ENCODE measurements around the gene C1orf122. TPM values are rescaled to one million over a fixed set of nuclear protein-coding genes. Genes with fewer than 3 reads are reported as not detected.

The C1orf122 gene
- total RNA-seq, 1 donor from 2014 or later, result 9.4 TPM

- H3K27ac ChIP-seq (ENCODE audit: low read depth, low read length), result no peak overlapping the region
- H3K4me3 ChIP-seq (ENCODE audit: low read length in 3 of 3), result no peak overlapping the region
- no peaks in the 10 kb centered on the region for H3K4me1 ChIP-seq (ENCODE audit: control insufficient read depth in 3 of 3, insufficient read depth in 3 of 3, low read length in 3 of 3)
- no peaks in the 10 kb centered on the region for H3K27me3 ChIP-seq (ENCODE audit: control insufficient read depth in 3 of 3, insufficient read depth in 3 of 3, low read length in 3 of 3)
- H3K9me3 ChIP-seq (ENCODE audit: control insufficient read depth in 3 of 3, low read length in 3 of 3), result no peaks in the 10 kb centered on the region
- no peak overlapping the region for H3K9ac ChIP-seq (ENCODE audit: low read depth in 1 of 3, low read length in 3 of 3)
- H3K36me3 ChIP-seq (ENCODE audit: control insufficient read depth in 3 of 3, insufficient read depth in 3 of 3, low read length in 3 of 3), result peaks cover 20 to 26% (median 22%) of the 10 kb centered on the region in 3 donors
Measured at GRCh38 chr1:37841652-37842051, 34.1 kb downstream of the C1orf122 start.

DNA sequence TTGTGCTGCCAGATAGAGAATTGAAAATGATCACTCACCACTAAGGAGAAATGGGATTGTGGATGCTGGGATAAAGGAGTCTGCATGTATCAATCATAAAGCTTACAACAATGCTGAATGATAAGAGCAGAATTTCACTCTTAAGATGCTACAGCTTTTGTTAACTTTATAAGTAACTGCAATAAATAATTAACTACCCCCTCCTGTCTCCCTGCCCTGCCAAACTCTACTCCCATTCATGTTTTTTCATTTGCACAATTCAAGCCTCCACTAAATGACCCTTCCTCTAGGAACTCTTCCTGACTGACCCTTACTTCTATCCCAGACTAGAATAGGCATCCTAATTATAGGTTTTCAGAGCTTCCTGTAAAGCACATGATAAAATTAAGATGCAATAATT, 36.9 kb downstream of the C1orf122 start:
- peaks cover 5 to 9% (median 7%) of the 10 kb centered on the region in 3 donors for H3K36me3 ChIP-seq (ENCODE audit: control insufficient read depth in 3 of 3, insufficient read depth in 3 of 3, low read length in 3 of 3)
- no peak overlapping the region for H3K9ac ChIP-seq (ENCODE audit: low read depth in 1 of 3, low read length in 3 of 3)
- H3K27ac ChIP-seq (ENCODE audit: low read depth, low read length), result no peak overlapping the region
- H3K4me1 ChIP-seq (ENCODE audit: control insufficient read depth in 3 of 3, insufficient read depth in 3 of 3, low read length in 3 of 3), result no peaks in the 10 kb centered on the region
- no peaks in the 10 kb centered on the region for H3K9me3 ChIP-seq (ENCODE audit: control insufficient read depth in 3 of 3, low read length in 3 of 3)
- H3K27me3 ChIP-seq (ENCODE audit: control insufficient read depth in 3 of 3, insufficient read depth in 3 of 3, low read length in 3 of 3), result no peaks in the 10 kb centered on the region
- H3K4me3 ChIP-seq (ENCODE audit: low read length in 3 of 3), result no peak overlapping the region

- no peak overlapping the region for H3K27ac ChIP-seq (ENCODE audit: low read depth, low read length)
- H3K9me3 ChIP-seq (ENCODE audit: control insufficient read depth in 3 of 3, low read length in 3 of 3), result no peaks in the 10 kb centered on the region
- H3K27me3 ChIP-seq (ENCODE audit: control insufficient read depth in 3 of 3, insufficient read depth in 3 of 3, low read length in 3 of 3), result no peaks in the 10 kb centered on the region
- H3K36me3 ChIP-seq (ENCODE audit: control insufficient read depth in 3 of 3, insufficient read depth in 3 of 3, low read length in 3 of 3), result peaks cover 0 to 4% (median 2%) of the 10 kb centered on the region in 3 donors
- no peak overlapping the region for H3K9ac ChIP-seq (ENCODE audit: low read depth in 1 of 3, low read length in 3 of 3)
- H3K4me1 ChIP-seq (ENCODE audit: control insufficient read depth in 3 of 3, insufficient read depth in 3 of 3, low read length in 3 of 3), result no peaks in the 10 kb centered on the region
- H3K4me3 ChIP-seq (ENCODE audit: low read length in 3 of 3), result no peak overlapping the region
Measured at GRCh38 chr1:37845049-37845646, 37.6 kb downstream of the C1orf122 start.

GRCh38 chr1:37845786-37846185, 38.2 kb downstream of the C1orf122 start:
- peaks cover 0 to 3% (median 2%) of the 10 kb centered on the region in 3 donors for H3K36me3 ChIP-seq (ENCODE audit: control insufficient read depth in 3 of 3, insufficient read depth in 3 of 3, low read length in 3 of 3)
- no peaks in the 10 kb centered on the region for H3K9me3 ChIP-seq (ENCODE audit: control insufficient read depth in 3 of 3, low read length in 3 of 3)
- no peak overlapping the region for H3K27ac ChIP-seq (ENCODE audit: low read depth, low read length)
- H3K27me3 ChIP-seq (ENCODE audit: control insufficient read depth in 3 of 3, insufficient read depth in 3 of 3, low read length in 3 of 3), result no peaks in the 10 kb centered on the region
- peaks cover 1 to 3% (median 2%) of the 10 kb centered on the region in 3 donors for H3K4me1 ChIP-seq (ENCODE audit: control insufficient read depth in 3 of 3, insufficient read depth in 3 of 3, low read length in 3 of 3)
- H3K9ac ChIP-seq (ENCODE audit: low read depth in 1 of 3, low read length in 3 of 3), result no peak overlapping the region
- H3K4me3 ChIP-seq (ENCODE audit: low read length in 3 of 3), result no peak overlapping the region

GRCh38 chr1:37846647-37847339, 39.2 kb downstream of the C1orf122 start:
- Histone ChIP-seq H3K4me3 (ENCODE audit: low read length in 3 of 3) (no peak overlapping the region), H3K4me1 (ENCODE audit: control insufficient read depth in 3 of 3, insufficient read depth in 3 of 3, low read length in 3 of 3) (peaks cover 3 to 9% (median 6%) of the 10 kb centered on the region in 3 donors), H3K27ac (ENCODE audit: low read depth, low read length) (no peak overlapping the region)

DNA sequence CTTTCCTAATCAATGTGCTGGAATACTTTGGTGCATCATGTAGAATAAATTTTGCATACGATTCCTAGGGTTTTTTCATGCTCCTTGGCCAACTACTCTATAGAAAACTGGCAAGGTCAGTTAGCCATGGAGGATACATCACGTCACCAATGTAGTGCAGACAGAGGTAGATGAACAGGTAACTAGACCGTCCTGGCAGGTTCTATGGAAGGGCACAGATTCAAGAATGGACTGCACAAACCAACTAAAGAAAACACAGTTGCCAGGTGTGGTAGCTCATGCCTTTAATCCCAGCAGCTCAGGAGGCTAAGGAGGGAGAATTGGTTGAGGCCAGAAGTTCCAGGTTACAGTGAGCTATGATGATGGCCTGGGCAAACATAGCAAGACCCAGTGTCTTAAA, 41.9 kb downstream of the C1orf122 start:
- H3K36me3 ChIP-seq (ENCODE audit: control insufficient read depth in 3 of 3, insufficient read depth in 3 of 3, low read length in 3 of 3), result peaks cover 0 to 6% (median 0%) of the 10 kb centered on the region in 3 donors
- H3K4me1 ChIP-seq (ENCODE audit: control insufficient read depth in 3 of 3, insufficient read depth in 3 of 3, low read length in 3 of 3), result peaks cover 3 to 15% (median 6%) of the 10 kb centered on the region in 3 donors
- no peak overlapping the region for H3K27ac ChIP-seq (ENCODE audit: low read depth, low read length)
- no peaks in the 10 kb centered on the region for H3K9me3 ChIP-seq (ENCODE audit: control insufficient read depth in 3 of 3, low read length in 3 of 3)
- H3K4me3 ChIP-seq (ENCODE audit: low read length in 3 of 3), result no peak overlapping the region
- H3K27me3 ChIP-seq (ENCODE audit: control insufficient read depth in 3 of 3, insufficient read depth in 3 of 3, low read length in 3 of 3), result no peaks in the 10 kb centered on the region
- no peak overlapping the region for H3K9ac ChIP-seq (ENCODE audit: low read depth in 1 of 3, low read length in 3 of 3)

More at GRCh38 chr1:37846647-37847339, 39.2 kb downstream of the C1orf122 start:
- no peaks in the 10 kb centered on the region for H3K9me3 ChIP-seq (ENCODE audit: control insufficient read depth in 3 of 3, low read length in 3 of 3)
- H3K9ac ChIP-seq (ENCODE audit: low read depth in 1 of 3, low read length in 3 of 3), result no peak overlapping the region
- no peaks in the 10 kb centered on the region for H3K27me3 ChIP-seq (ENCODE audit: control insufficient read depth in 3 of 3, insufficient read depth in 3 of 3, low read length in 3 of 3)
- peaks cover 0 to 2% (median 0%) of the 10 kb centered on the region in 3 donors for H3K36me3 ChIP-seq (ENCODE audit: control insufficient read depth in 3 of 3, insufficient read depth in 3 of 3, low read length in 3 of 3)

GRCh38 chr1:37850352-37850955, 42.9 kb downstream of the C1orf122 start:
- Histone ChIP-seq H3K9ac (ENCODE audit: low read depth in 1 of 3, low read length in 3 of 3) (no peak overlapping the region), H3K27me3 (ENCODE audit: control insufficient read depth in 3 of 3, insufficient read depth in 3 of 3, low read length in 3 of 3) (no peaks in the 10 kb centered on the region), H3K9me3 (ENCODE audit: control insufficient read depth in 3 of 3, low read length in 3 of 3) (no peaks in the 10 kb centered on the region), H3K4me3 (ENCODE audit: low read length in 3 of 3) (no peak overlapping the region), H3K36me3 (ENCODE audit: control insufficient read depth in 3 of 3, insufficient read depth in 3 of 3, low read length in 3 of 3) (peaks cover 0 to 8% (median 4%) of the 10 kb centered on the region in 3 donors), H3K27ac (ENCODE audit: low read depth, low read length) (no peak overlapping the region), H3K4me1 (ENCODE audit: control insufficient read depth in 3 of 3, insufficient read depth in 3 of 3, low read length in 3 of 3) (peaks cover 3 to 20% (median 8%) of the 10 kb centered on the region in 3 donors)

- Histone ChIP-seq H3K36me3 (ENCODE audit: control insufficient read depth in 3 of 3, insufficient read depth in 3 of 3, low read length in 3 of 3) (peaks cover 0 to 8% (median 4%) of the 10 kb centered on the region in 3 donors), H3K27ac (ENCODE audit: low read depth, low read length) (no peak overlapping the region), H3K4me1 (ENCODE audit: control insufficient read depth in 3 of 3, insufficient read depth in 3 of 3, low read length in 3 of 3) (peaks cover 6 to 25% (median 11%) of the 10 kb centered on the region in 3 donors)
Measured at GRCh38 chr1:37851262-37851661, 43.7 kb downstream of the C1orf122 start.

DNA sequence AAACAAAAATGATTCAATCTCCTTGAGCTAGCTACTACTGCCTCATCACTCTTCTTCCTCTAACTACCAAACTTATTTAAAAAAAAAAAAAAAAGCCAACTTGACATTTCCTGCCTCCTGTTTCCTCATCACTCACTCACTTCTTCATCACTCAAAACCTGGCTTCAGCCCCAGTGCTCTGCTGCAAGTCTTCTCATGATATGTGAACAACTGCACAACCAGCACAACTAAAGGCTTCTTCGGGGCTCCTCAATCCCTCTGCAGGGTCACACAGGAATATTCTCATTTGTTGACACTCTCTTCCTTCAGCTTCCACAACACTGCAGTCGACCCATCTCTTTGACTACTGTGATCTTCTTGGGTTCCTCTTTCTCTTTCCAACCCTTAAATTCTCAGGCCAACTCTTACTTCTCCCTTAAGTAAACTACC, 44.2 kb downstream of the C1orf122 start:
- Histone ChIP-seq H3K4me1 (ENCODE audit: control insufficient read depth in 3 of 3, insufficient read depth in 3 of 3, low read length in 3 of 3) (peaks cover 6 to 27% (median 11%) of the 10 kb centered on the region in 3 donors), H3K36me3 (ENCODE audit: control insufficient read depth in 3 of 3, insufficient read depth in 3 of 3, low read length in 3 of 3) (peaks cover 0 to 8% (median 7%) of the 10 kb centered on the region in 3 donors), H3K27me3 (ENCODE audit: control insufficient read depth in 3 of 3, insufficient read depth in 3 of 3, low read length in 3 of 3) (no peaks in the 10 kb centered on the region), H3K9me3 (ENCODE audit: control insufficient read depth in 3 of 3, low read length in 3 of 3) (no peaks in the 10 kb centered on the region), H3K4me3 (ENCODE audit: low read length in 3 of 3) (no peak overlapping the region), H3K9ac (ENCODE audit: low read depth in 1 of 3, low read length in 3 of 3) (no peak overlapping the region), H3K27ac (ENCODE audit: low read depth, low read length) (no peak overlapping the region)

More at GRCh38 chr1:37851262-37851661, 43.7 kb downstream of the C1orf122 start:
- no peaks in the 10 kb centered on the region for H3K9me3 ChIP-seq (ENCODE audit: control insufficient read depth in 3 of 3, low read length in 3 of 3)
- no peak overlapping the region for H3K4me3 ChIP-seq (ENCODE audit: low read length in 3 of 3)
- H3K27me3 ChIP-seq (ENCODE audit: control insufficient read depth in 3 of 3, insufficient read depth in 3 of 3, low read length in 3 of 3), result no peaks in the 10 kb centered on the region
- no peak overlapping the region for H3K9ac ChIP-seq (ENCODE audit: low read depth in 1 of 3, low read length in 3 of 3)

GRCh38 chr1:37853157-37853556, 45.6 kb downstream of the C1orf122 start:
- H3K9me3 ChIP-seq (ENCODE audit: control insufficient read depth in 3 of 3, low read length in 3 of 3), result no peaks in the 10 kb centered on the region
- peaks cover 0 to 15% (median 15%) of the 10 kb centered on the region in 3 donors for H3K36me3 ChIP-seq (ENCODE audit: control insufficient read depth in 3 of 3, insufficient read depth in 3 of 3, low read length in 3 of 3)
- no peak overlapping the region for H3K27ac ChIP-seq (ENCODE audit: low read depth, low read length)
- no peak overlapping the region for H3K4me3 ChIP-seq (ENCODE audit: low read length in 3 of 3)
- H3K4me1 ChIP-seq (ENCODE audit: control insufficient read depth in 3 of 3, insufficient read depth in 3 of 3, low read length in 3 of 3), result peaks cover 9 to 37% (median 13%) of the 10 kb centered on the region in 3 donors
- no peak overlapping the region for H3K9ac ChIP-seq (ENCODE audit: low read depth in 1 of 3, low read length in 3 of 3)
- H3K27me3 ChIP-seq (ENCODE audit: control insufficient read depth in 3 of 3, insufficient read depth in 3 of 3, low read length in 3 of 3), result no peaks in the 10 kb centered on the region
